Anterior cingulate cortex (tissue), 58 donors: ENCODE measurements around the gene FRAT2.

Experiments used
- DNase-seq, 58 donors: peaks; one replicate each; lab custom pipeline; 2025; lab: John Stamatoyannopoulos, UW

FRAT2 gene

GRCh38 chr10:97334370-97335175 is at the start of gene FRAT2:
Gene FRAT2, minus strand, starts transcription at chr10:97334729. Its CDS starts 157 bp downstream, at chr10:97334572.
- DNase-seq, result peak in 57 of 58 donors; percentile 64 to 97 (median 89)

GRCh38 chr10:97384156-97384555 is 49.6 kb upstream of the FRAT2 start:
- no peak for DNase-seq

DNA sequence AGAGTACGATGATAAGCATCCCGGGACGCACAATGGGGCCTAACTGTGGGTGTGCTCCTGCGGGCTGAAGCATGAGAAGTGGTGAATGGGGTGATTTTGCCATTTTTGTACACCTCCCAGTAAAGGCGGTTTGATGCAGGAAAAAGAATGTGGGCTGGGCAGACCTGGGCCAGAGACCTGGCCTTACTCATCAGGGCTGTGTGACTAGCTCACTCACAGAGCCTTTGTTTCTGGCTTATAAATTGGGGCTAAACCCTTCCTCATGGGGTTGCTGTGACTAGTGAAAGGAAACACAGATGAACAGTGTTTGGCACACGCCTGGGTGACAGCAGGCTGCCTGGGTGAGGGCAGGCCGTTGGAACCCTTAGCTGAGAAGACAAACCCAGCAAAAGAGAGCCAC is 48.6 kb upstream of the FRAT2 start:
- DNase-seq, result no peak

DNA sequence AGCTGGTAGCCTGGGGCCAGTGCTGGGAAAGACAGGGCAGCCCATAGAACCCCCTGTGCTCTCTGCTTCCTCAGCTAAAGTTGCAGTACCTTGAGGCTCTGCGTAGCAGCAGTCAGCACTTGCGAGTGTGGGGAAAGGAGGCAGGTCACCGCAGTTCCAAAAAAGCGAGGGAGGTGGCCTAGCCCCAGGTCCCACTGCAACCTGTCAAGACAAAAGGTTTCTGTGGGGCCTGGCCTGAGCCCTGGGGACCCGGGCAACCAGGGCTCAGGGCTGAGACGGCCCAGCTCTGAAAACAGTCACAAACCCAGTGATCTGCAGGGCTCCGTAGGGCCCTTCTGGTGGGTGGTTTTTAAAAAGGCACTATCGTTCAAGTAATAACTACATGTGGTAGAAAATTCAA is 47.1 kb upstream of the FRAT2 start:
- DNase-seq, result no peak

GRCh38 chr10:97380516-97380915 is 46.0 kb upstream of the FRAT2 start:
- no peak for DNase-seq

GRCh38 chr10:97378933-97379921 is 44.7 kb upstream of the FRAT2 start:
- DNase-seq, result no peak

DNA sequence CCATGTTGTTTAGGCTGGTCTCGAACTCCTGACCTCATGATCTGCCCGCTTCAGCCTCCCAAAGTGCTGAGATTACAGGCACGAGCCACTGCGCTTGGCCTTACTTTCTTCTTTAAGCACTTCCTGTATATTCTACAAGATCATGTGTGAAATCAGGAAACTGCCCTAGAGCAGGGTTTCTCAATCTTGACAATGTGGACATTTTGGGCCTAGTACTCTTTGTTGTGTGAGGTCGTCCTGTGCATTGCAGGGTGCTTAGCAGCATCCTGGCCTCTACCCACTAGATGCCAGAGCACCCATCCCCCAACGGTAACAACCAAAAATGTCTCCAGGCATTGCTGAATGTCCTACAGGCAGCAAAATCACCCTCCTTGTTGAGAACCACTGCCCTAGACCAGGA is 41.9 kb upstream of the FRAT2 start:
- no peak for DNase-seq

GRCh38 chr10:97373456-97373855 is 38.9 kb upstream of the FRAT2 start:
- no peak for DNase-seq

- DNase-seq, result no peak
Measured at GRCh38 chr10:97372233-97372875, 37.8 kb upstream of the FRAT2 start.

DNA sequence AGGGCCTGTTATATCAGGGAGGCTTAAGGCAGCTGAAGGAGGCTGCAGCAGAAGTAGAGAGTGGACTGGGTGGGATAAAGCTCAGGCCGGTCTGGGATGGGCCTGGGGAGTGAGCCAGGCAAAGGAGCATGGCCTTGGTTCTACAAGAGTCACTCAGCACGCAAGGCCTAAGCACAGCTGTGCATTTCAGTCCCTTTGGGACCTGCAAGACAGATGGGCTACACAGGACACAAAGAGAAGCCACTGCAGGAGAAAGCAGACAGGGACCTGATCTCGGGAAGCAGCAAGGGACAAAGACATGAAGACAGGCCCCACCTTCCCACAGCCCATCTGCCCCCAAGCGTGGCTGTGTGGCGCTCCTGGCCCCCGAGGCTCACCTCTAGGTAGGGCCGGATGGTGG is 37.2 kb upstream of the FRAT2 start:
- no peak for DNase-seq

DNA sequence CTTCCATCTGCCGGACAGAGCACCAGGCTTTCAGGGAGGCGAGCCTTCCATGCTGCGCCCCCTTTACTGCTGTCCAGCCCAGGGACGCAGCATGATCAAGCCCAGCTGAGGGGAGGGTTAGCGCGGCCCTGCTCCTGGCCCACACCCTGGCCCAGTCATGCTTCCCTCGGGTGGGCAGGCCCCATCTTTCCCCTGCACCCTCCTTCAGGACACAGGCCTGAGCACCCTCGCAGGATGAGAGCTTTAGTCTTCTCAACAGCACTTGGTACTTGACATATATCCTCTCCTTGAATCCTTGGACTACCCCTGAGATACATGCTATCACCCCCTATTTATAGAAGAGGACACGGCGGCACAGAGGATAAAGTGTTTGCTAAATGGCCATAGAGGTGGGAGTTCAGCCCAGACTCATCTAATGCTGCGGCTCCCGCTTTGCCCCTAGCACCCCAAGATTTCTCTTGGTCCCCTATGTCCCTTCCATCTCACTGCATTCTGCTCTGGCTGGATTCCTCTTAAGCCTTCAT is 32.7 kb upstream of the FRAT2 start:
- DNase-seq, result no peak

GRCh38 chr10:97366572-97366971 is 32.0 kb upstream of the FRAT2 start:
- no peak for DNase-seq

GRCh38 chr10:97365761-97366351 is 31.3 kb upstream of the FRAT2 start:
- no peak for DNase-seq

DNA sequence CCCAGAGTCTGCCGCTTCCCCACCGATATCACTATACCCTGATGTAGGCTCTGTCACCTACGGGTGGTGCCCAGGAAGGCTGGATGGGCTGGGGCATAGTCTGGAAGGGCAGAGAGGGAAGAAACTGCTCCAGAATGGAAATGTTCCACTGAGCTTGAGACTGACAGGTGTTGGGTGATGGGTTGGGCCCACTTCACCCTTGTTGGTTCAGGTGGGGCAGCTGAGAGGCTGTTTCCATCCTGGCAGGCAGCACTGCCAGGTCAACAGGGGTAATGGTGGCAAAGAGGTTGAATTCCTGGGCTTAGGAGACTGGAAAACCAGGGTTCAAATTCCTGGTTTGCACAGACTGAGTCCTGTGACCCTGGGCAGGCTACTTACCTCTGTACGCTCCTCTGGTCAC is 28.5 kb upstream of the FRAT2 start:
- DNase-seq, result no peak

GRCh38 chr10:97362310-97363033 is 27.9 kb upstream of the FRAT2 start:
- no peak for DNase-seq

DNA sequence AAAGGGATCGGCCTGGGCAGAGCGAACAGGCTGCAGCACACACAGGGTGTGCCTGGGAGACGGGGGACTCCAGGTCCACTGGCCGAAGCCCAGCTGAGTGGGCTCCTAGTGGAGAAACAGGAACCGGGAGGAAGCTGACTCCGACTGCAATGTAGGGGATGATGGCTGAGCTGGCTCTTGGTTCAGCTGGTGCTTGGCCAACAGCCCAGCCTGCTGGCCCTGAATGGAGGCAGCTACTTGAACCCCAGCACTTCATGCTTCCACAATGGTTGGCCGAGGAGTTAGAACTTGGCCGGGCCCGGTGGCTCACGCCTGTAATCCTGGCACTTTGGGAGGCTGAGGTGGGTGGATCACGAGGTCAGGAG is 27.0 kb upstream of the FRAT2 start:
- DNase-seq, result no peak

DNA sequence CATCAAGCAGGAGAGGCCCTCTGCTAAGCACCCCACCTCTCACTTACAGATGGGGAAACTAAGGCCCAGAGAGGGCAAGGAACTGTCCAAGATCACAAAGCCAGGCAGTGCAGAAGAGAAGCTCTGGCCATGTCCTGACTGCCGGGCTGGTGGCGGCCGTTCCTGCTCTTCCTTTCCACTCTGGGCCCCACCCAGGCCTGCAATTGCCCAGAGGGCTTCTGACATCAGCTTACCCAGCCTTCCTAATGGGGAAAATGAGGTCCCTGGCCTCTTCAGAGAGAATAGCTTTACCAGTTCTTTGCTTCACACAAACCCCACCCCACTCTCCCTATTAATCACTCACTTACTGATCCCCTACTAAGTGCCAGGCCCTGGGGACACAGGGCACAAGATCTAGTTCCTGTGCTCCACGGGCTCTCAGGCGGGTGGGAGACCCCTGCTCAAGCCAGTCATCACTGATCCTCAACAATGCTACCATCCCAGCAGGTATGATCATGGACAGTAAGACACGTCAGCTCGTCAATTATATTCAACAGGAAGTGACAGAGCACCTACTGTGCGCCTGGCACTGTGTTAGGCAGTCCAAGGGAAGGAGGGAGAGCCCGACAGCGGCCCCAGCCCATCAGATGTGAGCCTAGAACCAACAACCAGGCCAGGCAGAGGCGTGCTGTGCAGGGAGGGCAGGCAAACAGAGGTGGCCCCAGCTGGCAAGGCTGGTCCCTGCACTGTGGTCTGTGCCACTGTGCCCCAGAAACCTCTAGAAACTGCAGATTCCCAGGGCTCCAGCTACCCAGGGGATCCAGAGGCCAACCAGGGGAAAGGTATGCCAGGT is 26.4 kb upstream of the FRAT2 start:
- no peak for DNase-seq

DNA sequence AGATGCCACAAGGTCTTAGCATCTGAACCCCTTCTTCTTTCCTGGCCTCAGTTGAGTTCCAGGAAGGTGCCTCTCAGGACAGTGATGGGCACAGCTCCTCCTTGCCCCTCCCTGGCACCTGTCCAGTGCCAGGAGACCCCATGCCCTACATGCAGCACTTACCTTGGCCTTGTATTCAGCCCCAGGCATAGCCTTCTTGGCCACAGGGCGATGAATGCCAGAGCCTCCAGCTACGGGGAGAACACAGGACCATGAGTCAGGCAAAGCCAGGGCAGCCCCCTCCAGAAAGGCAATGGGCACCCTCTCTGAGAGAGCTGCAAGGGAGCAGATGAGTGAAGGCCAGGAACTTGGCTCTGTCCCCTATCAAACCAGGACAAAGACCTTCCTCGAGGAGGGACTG is 24.3 kb upstream of the FRAT2 start:
- no peak for DNase-seq

DNA sequence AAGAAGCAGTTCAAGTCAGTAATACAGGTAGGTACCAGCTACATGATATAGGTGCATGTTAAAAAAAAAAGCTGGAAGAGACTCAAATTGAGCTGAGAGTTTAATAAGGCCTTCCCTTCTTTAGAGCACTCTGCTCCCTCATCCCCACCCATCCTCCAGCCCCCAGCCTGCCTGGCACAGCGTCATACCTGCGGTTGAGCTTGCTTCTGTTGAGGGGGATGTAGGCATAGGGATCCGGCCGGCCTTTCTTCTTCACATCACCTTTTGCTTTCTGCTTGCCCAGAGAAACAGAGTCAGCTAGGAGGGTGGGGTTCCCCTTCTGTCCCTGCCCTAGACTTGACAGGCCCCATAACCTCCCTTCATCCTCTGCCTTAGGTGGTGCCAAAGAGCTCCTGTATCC is 23.8 kb upstream of the FRAT2 start:
- DNase-seq, result no peak
